NCI-H2196 (cell line): ENCODE data around the gene SVEP1.
"Not testable (repeated sequence)": the region's sequence is repeated elsewhere in the genome, so short reads cannot be mapped to it uniquely, and the experiment has no call there.

Source experiments
- DNase-seq: peaks from one replicate; lab custom pipeline; 2025; ENCODE audit not compliant: unreplicated experiment; lab: John Stamatoyannopoulos, UW

SVEP1 gene

GRCh38 chr9:110382731-110383130 is 196.8 kb downstream of the SVEP1 start:
- DNase-seq, result no peak

- no peak for DNase-seq
Observed at GRCh38 chr9:110371411-110372007, 208.0 kb downstream of the SVEP1 start.

GRCh38 chr9:110370315-110370714 is 209.2 kb downstream of the SVEP1 start:
- DNase-seq, result no peak

GRCh38 chr9:110364451-110364850 is 215.1 kb downstream of the SVEP1 start:
- DNase-seq, result no peak

GRCh38 chr9:110358992-110359391 is 220.5 kb downstream of the SVEP1 start:
- not testable (repeated sequence) for DNase-seq

- no peak for DNase-seq
Observed at GRCh38 chr9:110357505-110357904, 222.0 kb downstream of the SVEP1 start.

GRCh38 chr9:110356639-110357395 is 222.7 kb downstream of the SVEP1 start:
- no peak for DNase-seq

GRCh38 chr9:110355911-110356310 is 223.6 kb downstream of the SVEP1 start:
- no peak for DNase-seq

GRCh38 chr9:110351009-110351467 is 228.5 kb downstream of the SVEP1 start:
- DNase-seq, result peak; percentile 6

GRCh38 chr9:110346325-110346724 is 233.2 kb downstream of the SVEP1 start:
- no peak for DNase-seq

GRCh38 chr9:110344821-110345220 is 234.7 kb downstream of the SVEP1 start:
- DNase-seq, result no peak

GRCh38 chr9:110343551-110343950 is 236.0 kb downstream of the SVEP1 start:
- DNase-seq, result no peak

- no peak for DNase-seq
Observed at GRCh38 chr9:110340306-110340705, 239.2 kb downstream of the SVEP1 start.

- no peak for DNase-seq
Observed at GRCh38 chr9:110338143-110338542, 241.4 kb downstream of the SVEP1 start.

GRCh38 chr9:110337727-110338126 is 241.8 kb downstream of the SVEP1 start, which contains the start of gene TXNDC8:
Gene TXNDC8 (minus strand): TSS chr9:110337863.
- DNase-seq, result no peak

GRCh38 chr9:110336363-110336762 is 243.2 kb downstream of the SVEP1 start:
- DNase-seq, result no peak

GRCh38 chr9:110334871-110335270 is 244.7 kb downstream of the SVEP1 start:
- DNase-seq, result no peak

- no peak for DNase-seq
Observed at GRCh38 chr9:110334183-110334582, 245.4 kb downstream of the SVEP1 start.

- DNase-seq, result no peak
Observed at GRCh38 chr9:110332766-110333165, 246.8 kb downstream of the SVEP1 start.

GRCh38 chr9:110330484-110331105 is 248.9 kb downstream of the SVEP1 start:
- no peak for DNase-seq

GRCh38 chr9:110329639-110330230 is 249.8 kb downstream of the SVEP1 start:
- no peak for DNase-seq

GRCh38 chr9:110328763-110329162 is 250.8 kb downstream of the SVEP1 start:
- DNase-seq, result no peak
